Fibroblast of the aortic adventitia (primary cell): ENCODE data around the gene RNASEL. TPM values are rescaled to one million over a fixed set of nuclear protein-coding genes. Genes with fewer than 3 reads are reported as not detected.
A peak's percentile ranks its signal among the peaks of the same experiment; 100 is the strongest.

Experiments used
- DNase-seq: peaks from one replicate; pipeline ENCODE4 v3.0.0-alpha.2; 2010; ENCODE audit warnings: low read depth
- H3K4me3 ChIP-seq: 2 replicates; pipeline ENCODE4 v1.5.1; 2011; ENCODE audit warnings: low read depth, mild to moderate bottlenecking, control low read depth, low read length, moderate library complexity
- CTCF ChIP-seq: IDR thresholded peaks from 2 replicates; pipeline ENCODE4 v1.5.1; 2011; ENCODE audit warnings: mild to moderate bottlenecking, low read length, control low read depth, inconsistent platforms; ENCODE audit not compliant: insufficient read depth
- total RNA-seq: library from RNA; depleted of rRNA; stranded (reverse); fragments of >200 nt; gene quantifications from 2 replicates; pipeline ENCODE4 v1.2.3, GENCODE V29; 2012; ENCODE audit warnings: low replicate concordance

The RNASEL gene
- total RNA-seq, 1 donor = 9.5 TPM

DNA sequence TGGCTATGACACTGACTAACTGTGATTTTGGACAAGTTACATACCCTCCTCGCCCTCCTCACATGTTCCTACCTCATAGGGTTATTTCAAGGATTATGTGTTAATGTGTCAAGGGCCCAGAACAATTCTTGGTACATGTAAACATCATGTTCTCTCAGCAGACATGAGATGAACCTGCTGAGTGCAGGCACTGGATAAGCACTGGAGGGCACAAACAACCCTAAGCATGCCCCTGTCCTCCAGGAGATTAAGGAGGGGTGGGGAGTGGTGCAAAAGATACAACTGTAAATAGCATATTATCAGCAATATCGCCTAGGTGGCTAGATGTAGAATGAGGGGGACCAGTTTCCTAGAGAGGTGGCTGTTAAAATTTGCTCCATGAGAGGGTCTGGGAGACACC, 32.9 kb upstream of the RNASEL start:
- TF ChIP-seq CTCF = no peak

GRCh38 chr1:182620924-182621585, 32.0 kb upstream of the RNASEL start:
- no peak for DNase-seq
- no peak for TF ChIP-seq CTCF
- H3K4me3 ChIP-seq = no peak overlapping the region

More for the DNA sequence above, 32.9 kb upstream of the RNASEL start:
- DNase-seq = no peak
- H3K4me3 ChIP-seq = no peak overlapping the region

DNA sequence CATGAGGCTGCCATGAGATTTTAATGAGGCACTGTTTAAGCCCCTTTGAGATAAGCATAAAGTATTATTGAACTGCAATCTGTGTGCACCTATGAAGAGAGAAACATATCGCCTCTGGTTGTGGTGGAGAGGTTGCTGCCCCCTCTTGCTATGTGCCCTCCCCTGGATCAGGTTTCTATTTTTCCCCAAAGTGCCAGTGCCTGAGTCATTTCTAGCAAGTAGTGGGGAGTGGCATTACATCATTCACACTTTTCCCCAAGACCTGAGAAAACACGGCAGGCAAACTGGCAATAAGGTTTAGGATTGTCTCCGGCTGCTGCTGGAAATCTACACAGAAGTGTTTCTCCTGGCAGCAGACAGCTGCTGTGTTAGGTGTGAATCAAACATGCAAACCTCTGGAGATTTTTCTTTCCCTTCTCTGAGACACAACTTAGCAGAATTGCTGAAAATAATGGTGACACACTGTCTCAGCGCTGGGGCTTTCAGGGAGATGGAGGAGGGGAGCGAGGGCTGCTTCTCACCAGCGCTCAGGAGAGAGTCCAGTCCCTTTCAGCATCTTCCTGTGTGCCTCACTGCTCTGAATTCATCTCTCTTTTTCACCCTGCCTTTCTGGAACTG, 28.8 kb upstream of the RNASEL start:
- H3K4me3 ChIP-seq = no peak overlapping the region
- peak; percentile 40 for DNase-seq
- TF ChIP-seq CTCF = no peak

DNA sequence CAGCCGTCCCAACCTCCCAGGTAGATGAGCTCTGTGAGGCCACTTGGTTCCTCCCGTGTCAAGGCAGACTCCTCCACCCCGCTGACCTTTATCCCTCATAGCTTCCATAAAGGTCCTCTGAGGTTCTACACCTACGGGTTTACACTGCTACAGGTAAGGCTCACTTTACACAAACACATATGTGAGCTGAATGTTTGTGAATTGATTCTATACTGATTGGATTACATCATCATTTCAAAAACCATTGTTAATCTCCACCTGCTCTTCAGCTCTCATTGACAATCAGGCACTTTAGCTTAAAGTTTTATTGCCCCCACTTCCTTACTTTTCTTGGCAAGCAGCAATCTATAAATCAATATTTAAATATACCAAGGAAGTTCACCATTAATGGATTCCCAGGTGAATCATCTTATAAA, 28.0 kb upstream of the RNASEL start:
- no peak for TF ChIP-seq CTCF
- no peak overlapping the region for H3K4me3 ChIP-seq
- no peak for DNase-seq

- TF ChIP-seq CTCF = no peak
- peak overlapping the region; percentile 17 for H3K4me3 ChIP-seq
- DNase-seq = peak; percentile 86
These were observed 27.3 kb upstream of the RNASEL start for GRCh38 chr1:182616130-182617013.

DNA sequence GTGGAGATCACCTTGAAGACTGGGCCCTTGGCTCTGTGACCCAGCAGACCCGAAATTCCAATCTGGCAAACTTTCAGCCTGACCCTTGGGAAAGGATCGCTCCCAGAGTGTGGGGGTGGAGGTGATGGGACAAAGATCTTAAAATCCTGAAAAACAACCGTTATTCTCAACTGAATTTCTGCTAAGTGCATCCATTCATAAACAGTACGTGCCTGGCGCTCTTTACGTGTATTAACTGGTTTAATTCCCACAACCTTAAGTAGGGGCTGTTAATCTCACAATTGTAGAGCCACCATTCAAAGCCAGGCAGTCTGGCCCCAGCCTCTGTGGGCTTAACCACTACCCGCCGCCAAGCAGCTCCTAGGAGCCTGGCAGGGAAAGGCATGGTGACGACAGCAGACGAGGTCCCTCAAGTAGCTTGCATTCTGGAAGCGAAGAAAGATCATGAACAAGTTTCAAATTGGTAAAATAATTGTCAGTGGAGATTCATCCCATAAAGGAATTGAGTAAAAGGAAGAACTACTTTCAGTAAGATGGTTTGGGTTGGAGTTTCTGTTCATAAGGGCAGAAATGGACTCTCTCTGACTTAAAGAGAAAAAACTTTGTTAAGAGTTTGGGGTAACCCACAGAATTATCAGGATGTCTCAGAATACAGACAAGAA, 26.5 kb upstream of the RNASEL start:
- H3K4me3 ChIP-seq = peak overlapping the region; percentile 50
- peak; percentile 66 for DNase-seq
- no peak for TF ChIP-seq CTCF
